HG03175 (cell line): ENCODE data around the gene GPR176.

ENCODE experiments used
- ATAC-seq: cut with Tn5 transposase; IDR thresholded peaks from one replicate; pipeline ENCODE4 v1.9.1; 2021; ENCODE audit warnings: mild to moderate bottlenecking, moderate library complexity; ENCODE audit not compliant: unreplicated experiment

Gene GPR176

DNA sequence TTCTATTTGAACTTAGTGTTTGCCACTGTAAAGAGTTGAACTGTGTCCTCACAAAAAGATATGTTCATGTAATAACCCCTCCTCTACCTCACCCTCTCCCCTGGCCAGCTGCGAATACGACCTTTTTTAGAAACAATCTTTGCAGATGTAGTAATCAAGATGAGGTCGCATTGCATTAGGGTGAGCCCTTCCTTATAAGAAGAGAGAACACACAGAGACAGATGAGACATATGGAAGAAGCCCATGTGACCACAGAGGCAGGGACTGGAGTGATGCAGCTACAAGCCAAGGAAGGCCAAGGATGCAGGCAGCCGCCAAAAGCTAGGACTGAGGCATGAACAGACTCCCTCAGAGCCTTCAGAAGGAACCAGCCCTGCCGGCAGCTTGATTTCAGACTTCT is 27.6 kb downstream of the GPR176 start:
- no peak for ATAC-seq

DNA sequence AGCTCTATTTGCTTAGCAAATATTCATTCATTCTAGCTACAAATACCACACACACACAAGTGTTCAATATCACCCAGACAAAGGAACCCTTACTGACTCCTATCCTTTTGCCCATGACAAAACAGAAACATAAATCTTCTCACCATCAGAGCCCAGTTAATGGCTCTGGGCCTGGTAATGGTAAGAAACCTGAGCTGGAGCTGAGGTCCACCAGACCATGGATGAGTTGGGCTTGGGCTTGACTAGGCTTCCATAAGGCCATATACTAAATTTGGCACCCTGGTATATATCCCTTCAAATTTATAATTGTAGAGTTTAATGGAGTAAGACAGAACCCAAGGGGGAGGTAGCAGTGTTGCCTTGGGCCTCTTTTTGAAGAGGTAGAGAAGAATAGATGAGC is 29.4 kb downstream of the GPR176 start:
- no peak for ATAC-seq

DNA sequence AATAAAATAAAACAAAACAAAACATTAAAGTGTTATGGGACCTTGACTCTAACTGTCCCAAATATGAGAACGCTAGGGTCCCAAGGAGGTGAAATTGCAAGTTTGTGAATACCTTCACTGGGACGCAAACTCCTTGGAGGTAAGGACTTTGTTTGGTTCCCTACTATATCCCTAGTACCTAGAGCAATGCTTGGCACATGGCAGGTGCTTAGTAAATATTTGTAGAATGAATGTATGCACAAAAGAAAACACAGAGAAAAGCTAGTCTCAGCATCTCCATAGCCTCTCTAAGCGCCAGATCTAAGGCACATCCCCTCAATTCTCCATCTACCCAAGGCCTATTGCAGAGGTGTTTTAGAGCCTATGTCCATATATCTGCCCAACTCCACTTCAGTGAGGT is 30.5 kb downstream of the GPR176 start:
- no peak for ATAC-seq

DNA sequence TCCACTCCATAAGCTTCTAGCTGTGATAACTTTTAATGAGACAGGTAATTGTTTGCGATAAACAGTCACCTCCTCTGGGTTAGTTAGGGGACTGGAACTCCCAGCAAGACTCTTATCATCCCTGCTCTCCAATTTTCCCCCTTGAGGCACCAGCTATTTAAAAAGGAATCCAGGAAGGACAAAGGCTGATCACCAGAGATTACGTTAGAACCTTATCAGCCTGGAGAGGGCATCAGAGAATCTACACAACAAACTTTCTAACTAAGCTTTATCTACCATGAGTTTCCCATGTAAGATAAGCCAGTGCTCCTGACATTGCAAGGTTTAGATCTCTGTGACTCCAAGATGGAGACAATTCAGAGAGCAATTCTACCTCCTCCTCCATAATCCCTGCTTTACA is 31.3 kb downstream of the GPR176 start:
- no peak for ATAC-seq

DNA sequence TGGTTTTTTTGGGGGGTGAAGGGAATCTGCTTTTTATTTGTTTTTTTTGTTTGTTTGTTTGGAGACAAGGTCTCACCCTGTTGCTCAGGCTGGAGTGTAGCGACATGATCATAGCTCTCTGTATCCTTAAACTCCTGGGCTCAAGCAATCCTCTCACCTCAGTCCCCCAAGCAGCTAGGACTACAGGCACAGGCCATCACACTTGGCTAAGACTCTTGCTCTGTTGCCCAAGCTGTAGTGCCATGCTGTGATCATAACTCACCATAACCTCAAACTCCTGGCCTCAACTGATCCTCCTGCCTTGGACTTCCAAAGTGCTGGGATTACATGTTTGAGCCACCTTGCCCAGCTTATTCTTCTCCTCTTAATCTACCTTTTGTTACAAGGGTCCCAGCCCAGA is 31.8 kb downstream of the GPR176 start:
- no peak for ATAC-seq

DNA sequence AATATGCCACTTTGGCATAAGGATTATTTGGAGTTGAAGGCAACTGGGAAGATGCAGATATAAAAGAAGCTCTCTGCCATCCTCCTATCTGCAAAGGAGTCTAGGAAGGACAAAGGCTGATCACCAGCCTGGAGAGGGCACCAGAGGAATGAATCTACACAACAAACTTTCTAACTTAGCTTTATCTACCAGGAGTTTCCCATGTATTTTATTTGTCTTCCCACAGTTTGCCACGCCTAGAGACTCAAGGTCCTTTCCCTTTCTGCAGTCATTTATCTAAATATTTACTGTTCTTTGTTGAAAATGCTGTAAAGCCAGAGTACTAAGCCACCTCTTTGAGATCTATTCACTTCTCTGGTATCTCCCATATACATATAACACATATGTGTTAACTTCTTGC is 32.2 kb downstream of the GPR176 start:
- ATAC-seq: no peak

DNA sequence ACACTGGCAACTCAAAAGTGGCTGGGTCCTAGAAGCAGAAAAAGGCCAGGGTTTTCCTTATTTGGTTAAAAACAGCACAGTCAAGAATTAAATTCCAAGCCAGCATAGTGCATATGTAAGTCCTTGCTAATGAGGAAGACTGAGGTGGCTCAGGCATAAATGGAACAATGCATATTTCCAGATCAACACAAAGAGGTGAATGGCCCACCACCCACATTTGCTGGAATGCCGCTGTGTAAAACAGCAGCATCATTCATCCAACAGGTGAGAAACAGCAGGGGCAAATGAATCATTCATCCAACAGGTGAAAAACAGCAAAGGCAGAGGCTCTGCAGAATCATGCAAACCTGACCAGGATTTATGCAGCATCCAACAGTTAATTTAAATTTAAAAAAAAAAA is 32.9 kb downstream of the GPR176 start:
- no peak for ATAC-seq

DNA sequence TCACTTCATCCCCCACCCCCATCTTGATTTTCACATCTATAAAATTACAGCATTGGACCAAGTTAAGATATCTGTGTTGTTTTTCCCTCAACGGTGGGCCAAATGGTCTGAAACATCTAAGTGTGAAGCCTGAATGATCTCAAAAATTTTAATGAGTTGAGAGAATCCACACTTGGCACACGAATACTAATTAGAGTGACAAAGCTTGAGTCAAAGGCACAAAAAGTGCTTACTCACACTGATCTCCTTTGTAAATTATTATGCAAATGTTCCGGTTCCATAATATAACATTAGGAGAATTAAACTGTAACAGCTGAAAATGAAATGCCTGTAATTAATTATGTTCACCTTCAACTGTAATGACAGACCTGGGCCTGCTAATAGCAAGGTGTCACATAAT is 33.6 kb downstream of the GPR176 start:
- no peak for ATAC-seq

DNA sequence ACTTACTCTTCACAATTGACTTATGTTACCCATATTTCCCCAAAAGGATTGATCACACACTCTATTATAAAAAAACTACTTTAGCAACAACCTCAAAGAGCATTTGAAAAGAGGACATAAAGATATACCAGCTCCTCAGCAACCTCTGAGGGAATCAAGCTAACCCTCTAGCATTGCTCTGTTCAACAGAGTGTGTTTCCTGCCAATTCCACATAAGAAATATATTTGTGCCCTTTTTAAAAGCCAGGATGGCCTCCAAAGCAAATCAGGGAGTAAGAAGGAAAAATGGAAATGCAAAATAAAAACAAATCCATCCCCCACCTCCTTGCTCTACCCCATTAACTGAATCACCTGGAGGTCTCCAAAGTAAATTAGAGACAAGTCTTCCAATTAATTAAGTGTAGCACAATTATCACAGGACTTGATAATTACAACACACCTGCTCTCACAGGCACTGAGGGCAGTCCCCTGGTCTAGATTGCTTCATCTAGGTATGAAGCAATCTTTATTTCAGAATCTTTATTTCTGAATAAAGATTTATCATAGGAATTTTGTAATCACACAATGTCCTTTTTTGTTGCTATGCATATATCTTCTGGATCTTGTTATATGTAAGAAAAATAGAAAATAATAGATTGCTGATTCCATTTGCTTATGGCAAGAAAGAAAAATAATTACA is 34.8 kb downstream of the GPR176 start:
- no peak for ATAC-seq

DNA sequence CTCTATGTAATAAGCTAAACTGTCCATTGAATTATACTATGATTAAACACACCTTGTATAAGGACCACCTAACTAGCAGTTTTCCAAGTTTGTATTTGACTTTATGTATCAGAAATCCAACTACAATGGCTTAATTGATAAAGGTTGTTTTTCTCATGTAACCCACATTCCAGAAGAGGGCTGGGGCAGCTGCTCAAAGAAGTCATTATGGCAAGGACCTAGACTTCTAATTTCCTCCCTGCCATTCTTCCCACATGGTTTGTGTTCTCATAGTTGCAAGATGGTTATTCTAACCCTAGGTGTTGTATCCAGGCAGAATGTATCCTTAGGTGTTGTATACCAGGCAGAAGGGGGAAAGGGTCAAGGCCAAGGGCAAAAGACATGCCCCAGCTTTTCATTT is 35.7 kb downstream of the GPR176 start:
- no peak for ATAC-seq

DNA sequence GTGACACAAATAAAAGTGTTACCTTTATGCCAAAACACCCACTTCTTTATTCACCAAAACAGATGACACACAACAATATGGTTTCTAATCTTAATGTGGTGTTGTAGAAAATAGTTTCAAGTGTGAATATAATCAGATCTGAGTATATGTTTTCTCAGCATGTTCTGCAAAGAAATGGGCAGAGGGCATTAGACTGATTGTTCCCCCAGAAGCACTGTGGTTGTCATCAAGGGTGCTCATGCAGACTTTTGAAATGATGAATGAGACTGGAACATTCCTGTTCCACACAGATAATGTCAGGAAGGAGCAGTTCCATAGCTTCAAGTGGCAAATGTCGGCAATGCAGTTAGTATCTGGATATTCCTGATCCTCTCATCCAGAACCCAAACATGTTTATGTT is 37.5 kb downstream of the GPR176 start:
- no peak for ATAC-seq

DNA sequence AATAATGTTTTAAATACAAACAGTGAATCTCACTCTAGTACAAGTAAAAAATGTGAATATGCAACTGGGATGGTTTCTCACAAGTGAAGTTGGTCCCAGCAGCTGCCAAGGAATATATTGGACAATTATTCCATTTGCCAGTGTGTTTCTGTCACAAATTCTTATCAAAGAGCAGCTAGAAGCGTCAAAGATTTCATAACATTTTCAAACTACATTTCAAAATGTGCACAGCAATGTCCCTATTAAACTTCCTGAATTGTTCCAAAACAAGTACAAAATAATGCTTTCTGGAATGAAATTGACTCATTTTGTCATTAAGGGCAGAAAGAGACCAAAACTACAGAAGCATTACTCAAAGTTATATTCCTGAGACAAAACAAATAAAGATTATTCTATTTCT is 38.3 kb downstream of the GPR176 start:
- no peak for ATAC-seq

DNA sequence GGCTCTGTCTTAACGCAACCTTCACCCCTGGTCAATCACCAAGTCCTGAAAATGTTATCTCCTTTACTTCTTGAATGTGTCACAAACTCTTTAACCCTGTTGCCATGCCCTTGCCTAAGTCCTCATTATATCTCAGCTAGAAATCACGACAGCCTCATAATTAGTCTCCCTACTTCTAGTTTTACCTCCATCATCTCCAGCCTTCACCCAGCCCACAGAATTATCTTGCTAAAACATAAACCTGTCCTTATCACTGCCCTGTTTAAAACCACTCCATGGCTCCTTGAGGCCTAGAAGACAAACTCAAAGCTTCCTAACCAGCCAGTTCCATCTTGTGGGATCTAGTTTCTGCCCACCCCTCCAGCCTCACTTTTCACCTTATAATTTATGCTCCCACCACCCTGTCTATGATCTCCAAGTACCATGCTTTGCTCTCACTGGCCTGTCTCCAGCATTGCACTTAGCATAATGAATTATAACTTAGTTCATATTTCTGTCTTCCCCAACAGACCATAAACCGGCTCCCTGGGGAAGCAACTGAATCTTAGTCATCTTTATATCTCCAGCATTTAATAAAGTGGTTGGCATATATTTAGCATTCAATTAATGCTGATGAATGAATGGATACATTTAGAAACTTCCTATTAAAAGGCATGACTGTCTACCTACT is 39.2 kb downstream of the GPR176 start:
- ATAC-seq: no peak

DNA sequence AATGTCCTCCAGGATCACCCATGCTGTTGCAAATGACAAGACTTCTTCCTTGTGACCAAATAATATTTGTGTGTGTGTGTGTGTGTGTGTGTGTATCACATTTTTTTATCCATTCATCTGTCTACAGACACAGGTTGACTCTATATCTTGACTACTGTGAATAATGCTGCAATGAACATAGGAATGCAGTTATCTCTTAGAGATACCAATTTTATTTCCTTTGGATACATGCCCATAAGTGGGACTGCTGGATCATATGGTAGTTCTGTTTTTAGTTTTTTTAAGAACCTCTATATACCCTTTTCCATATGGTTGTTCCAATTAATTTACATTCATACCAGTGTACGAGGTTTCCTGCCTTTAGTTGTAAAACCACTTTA is 41.7 kb downstream of the GPR176 start:
- no peak for ATAC-seq

DNA sequence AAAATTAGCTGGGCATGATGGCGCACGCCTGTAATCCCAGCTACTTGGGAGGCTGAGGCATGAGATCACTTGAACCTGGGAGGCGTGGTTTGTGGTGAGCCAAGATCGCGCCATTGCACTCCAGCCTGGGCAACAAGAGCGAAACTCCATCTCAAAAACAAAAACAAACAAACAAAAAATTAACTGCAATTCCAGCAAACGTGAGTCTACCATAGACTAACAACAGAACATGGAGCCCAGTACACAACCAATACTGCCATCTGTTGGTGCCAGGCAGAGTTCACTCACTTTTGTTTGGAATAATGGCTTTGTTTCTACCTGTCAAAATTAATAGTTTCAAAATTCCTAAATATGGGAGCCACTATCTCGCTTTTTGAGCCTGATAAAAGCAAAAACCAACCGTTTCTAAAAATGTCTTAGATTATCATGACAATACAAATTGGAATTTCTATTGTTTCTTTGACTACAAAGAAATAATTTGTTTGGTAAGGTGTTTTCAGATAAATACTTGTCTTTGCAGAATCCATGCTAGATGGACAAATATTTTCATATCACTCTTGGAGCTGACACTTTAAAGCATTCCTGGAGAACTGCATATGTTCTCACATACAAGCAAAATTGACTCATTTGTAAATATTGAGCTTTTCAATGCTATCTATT is 45.0 kb downstream of the GPR176 start:
- ATAC-seq: no peak

DNA sequence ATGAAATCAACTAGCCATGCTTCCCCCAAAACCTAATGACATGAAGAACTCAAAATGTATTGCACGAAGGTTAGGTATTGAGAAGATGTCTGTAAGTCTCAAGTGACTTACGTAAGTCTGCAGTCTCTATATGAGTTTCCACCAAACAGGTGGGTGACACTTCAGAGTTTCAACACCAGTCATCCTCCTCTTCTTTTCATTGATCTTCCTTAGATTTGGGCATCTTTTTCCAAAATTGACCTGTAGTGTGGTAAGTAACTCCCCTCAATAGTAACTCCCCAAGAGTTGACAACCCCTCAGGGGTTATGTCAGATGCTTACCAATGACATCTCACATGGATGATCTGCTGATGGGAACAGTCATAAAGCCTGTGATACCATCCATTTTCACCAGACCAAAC is 46.1 kb downstream of the GPR176 start:
- ATAC-seq: no peak

DNA sequence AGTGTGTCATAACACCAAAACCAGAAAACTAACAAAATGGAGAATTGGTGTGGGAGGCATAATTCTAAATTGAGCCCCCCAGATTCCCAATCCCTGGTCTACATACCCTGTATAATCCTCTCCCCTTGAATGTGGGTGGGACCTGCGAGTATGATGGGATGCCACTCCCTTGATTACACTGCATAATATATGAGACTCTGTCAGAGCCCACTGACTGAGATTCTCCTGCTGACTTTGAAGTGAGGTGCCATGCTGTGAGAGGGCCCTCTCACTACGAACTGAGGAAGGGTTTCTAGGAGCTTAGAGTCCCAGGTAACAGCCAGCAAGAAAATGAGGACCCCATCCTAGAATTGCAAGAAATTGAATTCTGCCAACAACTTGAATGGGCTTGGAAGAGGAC is 49.5 kb downstream of the GPR176 start:
- ATAC-seq: no peak

DNA sequence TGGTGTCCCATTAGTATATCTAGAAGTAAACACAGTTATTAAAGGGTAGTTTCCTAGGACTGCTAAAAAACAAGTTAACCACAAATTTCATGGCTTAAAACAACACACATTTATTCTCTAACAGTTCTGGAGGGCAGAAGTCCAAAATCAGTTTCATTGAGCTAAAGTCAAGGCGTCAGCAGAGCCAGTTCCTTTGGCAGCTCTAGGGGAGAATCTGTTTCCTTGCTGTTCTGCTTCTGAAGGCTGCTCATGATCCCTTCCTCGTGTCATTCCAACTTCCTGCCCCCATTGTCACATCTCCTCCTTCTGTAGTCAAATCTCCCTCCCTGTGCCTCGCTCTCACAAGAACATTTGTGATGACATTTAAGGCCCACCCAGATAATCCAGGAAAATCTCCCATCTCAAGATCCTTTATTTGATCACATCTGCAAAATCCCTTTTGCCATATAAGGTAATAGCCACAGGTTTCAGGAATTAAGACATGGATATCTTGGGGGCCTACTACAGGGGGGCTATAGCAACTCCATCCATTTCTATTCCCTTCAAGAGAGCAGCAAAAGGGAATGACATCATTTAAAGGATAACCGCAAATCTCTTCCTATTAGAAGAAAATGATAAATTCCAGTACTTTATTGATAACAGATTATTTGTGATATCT is 50.1 kb downstream of the GPR176 start:
- no peak for ATAC-seq

DNA sequence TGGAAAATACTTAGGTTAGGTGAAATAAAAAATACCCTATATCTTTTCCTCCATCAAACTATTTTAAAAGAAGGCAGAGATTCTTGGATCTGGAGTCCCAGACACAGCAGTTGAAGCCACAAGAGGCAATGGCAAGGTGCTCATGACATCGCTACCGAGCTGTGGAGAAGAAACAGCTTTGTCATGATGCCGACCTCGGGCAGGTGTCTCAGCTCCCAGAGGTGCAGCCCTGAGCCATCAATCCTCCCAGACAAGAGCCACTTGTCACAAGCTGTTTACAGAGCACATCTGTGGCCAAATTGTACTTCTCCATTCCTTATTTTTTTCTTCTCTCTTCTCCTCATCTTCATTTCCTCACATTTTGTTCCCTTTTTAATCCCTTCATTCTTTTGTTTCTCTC is 50.8 kb downstream of the GPR176 start:
- ATAC-seq: no peak

DNA sequence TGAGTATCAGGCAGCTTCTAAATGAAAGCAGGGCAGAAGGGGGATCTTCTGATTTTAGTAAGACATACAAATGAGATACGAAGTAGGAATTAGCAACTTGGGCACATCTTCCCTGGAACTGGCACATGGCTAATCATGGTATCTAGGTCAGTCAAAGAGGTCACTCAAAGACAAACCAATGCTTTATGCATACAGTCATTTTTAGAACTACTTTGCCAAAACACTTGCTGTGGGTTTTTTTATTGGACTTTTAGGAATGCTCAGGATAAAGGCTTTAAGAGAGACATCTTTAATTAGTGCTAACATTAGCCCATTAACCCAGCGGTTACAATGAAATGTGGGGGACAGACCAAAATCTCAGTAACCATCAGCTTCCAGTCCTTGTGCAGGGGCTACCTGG is 51.7 kb downstream of the GPR176 start:
- ATAC-seq: no peak

DNA sequence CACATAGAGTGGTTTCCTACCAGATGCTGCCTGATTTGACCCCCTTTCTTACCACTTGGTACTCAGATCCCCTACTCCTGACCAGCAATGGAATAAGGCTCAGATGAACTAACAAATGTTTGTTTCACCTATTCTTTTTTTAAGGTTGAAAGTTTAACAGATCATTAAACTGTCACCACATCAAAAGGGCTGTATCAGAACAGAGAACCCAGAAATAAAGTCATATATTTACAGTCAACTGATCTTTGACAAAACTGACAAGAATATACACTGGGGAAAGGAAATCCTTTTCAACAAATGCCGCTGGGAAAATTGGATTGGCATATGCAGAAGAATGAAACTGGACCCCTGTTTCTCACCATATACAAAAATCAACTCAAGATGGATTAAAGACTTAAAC is 56.0 kb downstream of the GPR176 start:
- no peak for ATAC-seq

DNA sequence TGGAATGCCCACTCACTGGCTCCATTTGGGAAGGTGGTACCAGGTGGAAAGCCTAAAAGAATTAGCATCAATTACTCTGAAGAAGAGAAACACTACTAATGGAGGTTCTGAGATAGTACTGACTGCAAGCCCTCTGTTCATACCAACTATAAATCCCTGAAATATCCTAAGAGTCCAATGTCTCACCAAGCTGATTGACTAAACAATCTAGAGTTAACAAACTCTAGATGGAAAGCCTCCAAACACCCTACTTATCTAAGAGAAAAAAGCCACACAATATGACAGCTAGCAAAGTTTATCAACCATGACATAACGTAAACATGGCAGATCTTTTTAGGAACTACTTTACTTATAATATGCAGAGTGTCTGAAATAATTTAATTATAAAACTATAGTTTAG is 59.2 kb downstream of the GPR176 start:
- no peak for ATAC-seq
